WI38 (cell line): ENCODE results near the gene ACTA1.

ENCODE experiments used
- H3K4me3 ChIP-seq: 2 replicates; pipeline ENCODE4 v1.5.1; 2011; ENCODE audit warnings: low read depth, mild to moderate bottlenecking, control low read depth, low read length
- CTCF ChIP-seq: IDR thresholded peaks from 2 replicates; pipeline ENCODE4 v1.5.1; 2012; ENCODE audit warnings: low read depth, mild to moderate bottlenecking, control low read depth, low read length

Gene ACTA1

GRCh38 chr1:229471175-229471574 lies 37.3 kb upstream of the ACTA1 start:
- no peak overlapping the region for H3K4me3 ChIP-seq
- no peak for TF ChIP-seq CTCF

- H3K4me3 ChIP-seq = no peak overlapping the region
- no peak for TF ChIP-seq CTCF
Measured at GRCh38 chr1:229470406-229471043, 36.6 kb upstream of the ACTA1 start.

- H3K4me3 ChIP-seq = no peak overlapping the region
- no peak for TF ChIP-seq CTCF
Measured at GRCh38 chr1:229466887-229467286, 33.0 kb upstream of the ACTA1 start.

GRCh38 chr1:229464672-229465071 lies 30.8 kb upstream of the ACTA1 start:
- H3K4me3 ChIP-seq = no peak overlapping the region
- TF ChIP-seq CTCF = no peak

- H3K4me3 ChIP-seq = no peak overlapping the region
- TF ChIP-seq CTCF = no peak
Measured at GRCh38 chr1:229461032-229461668, 27.3 kb upstream of the ACTA1 start.

- H3K4me3 ChIP-seq = no peak overlapping the region
Measured at GRCh38 chr1:229459815-229460214, 25.9 kb upstream of the ACTA1 start.

More at GRCh38 chr1:229459815-229460214, 25.9 kb upstream of the ACTA1 start:
- no peak for TF ChIP-seq CTCF
